ENCODE data around the gene FAM181A.

GRCh38 chr14:93926873-93927799 lies at the start of gene FAM181A:
- TF ChIP-seq SMC3 (conservative IDR thresholded peaks at IDR 0.05; ENCODE audit: poor library complexity) = no peak
- no peak for TF ChIP-seq POLR2AphosphoS5 (IDR thresholded peaks at IDR 0.05)
- TF ChIP-seq CTCF (IDR thresholded peaks at IDR 0.05; ENCODE audit: poor library complexity, severe bottlenecking) = no peak
- no peak for TF ChIP-seq EZH2 (IDR thresholded peaks at IDR 0.05; ENCODE audit: borderline replicate concordance, insufficient read depth, low read length, poor library complexity, severe bottlenecking)
